ENCODE results near the gene GDF10. TPM values are rescaled to one million over a fixed set of nuclear protein-coding genes. Genes with fewer than 3 reads are reported as not detected.

GDF10 gene
- total and polyA plus RNA-seq, 9 of the 15 experiments (the other 6 are each of a cell fraction or from before 2014, with no cell fraction given), result 0.03 to 0.20 (median 0.11) TPM; not detected in 6

- TF ChIP-seq ZNF639 (CRISPR knock-in tag; conservative IDR thresholded peaks at IDR 0.05 in 1 of 2, IDR thresholded peaks at IDR 0.05 in 1 of 2) (peak in 1 of 2 experiments; percentile 34; a peak in 1 of 4 replicates), SIN3B (IDR thresholded peaks at IDR 0.05; ENCODE audit: low read depth) (no peak), MTA1 (IDR thresholded peaks at IDR 0.05; ENCODE audit: borderline replicate concordance) (0 out of 2 replicates have a peak, but pooled peaks have one; percentile 18), ZNF24 (IDR thresholded peaks at IDR 0.05) (no peak), HDAC1 (IDR thresholded peaks at IDR 0.05) (peak in 1 of 2 experiments; percentile 44; a peak in 1 of 4 replicates), ETV5 (CRISPR knock-in tag; IDR thresholded peaks at IDR 0.05; ENCODE audit: low read depth) (no peak), RFX1 (IDR thresholded peaks at IDR 0.05) (no peak), MLX (CRISPR knock-in tag; conservative IDR thresholded peaks at IDR 0.05) (no peak), RBM15 (IDR thresholded peaks at IDR 0.05; ENCODE audit: insufficient read depth, low read length) (no peak), DACH1 (IDR thresholded peaks at IDR 0.05; ENCODE audit: partially characterized antibody) (no peak), ZNF592 (IDR thresholded peaks at IDR 0.05) (peak; percentile 92), ZNF239 (CRISPR knock-in tag; IDR thresholded peaks at IDR 0.05) (0 out of 2 replicates have a peak, but pooled peaks have one; percentile 13), RNF2 (IDR thresholded peaks at IDR 0.05) (peak; percentile 46; the same call in 1 of the 2 replicates), NCOA2 (IDR thresholded peaks at IDR 0.05; ENCODE audit: partially characterized antibody in 2 of 2) (no peak), ZNF586 (CRISPR knock-in tag; conservative IDR thresholded peaks at IDR 0.05) (no peak), PHB (CRISPR knock-in tag; IDR thresholded peaks at IDR 0.05) (no peak), CREB1 (IDR thresholded peaks at IDR 0.05) (no peak), CREB1 (CRISPR knock-in tag; IDR thresholded peaks at IDR 0.05) (no peak), NFE2L1 (tag; IDR thresholded peaks at IDR 0.05; ENCODE audit: borderline replicate concordance, low read depth) (no peak), SETDB1 (IDR thresholded peaks at IDR 0.05; ENCODE audit: low read length) (no peak), TBP (optimal IDR thresholded peaks at IDR 0.05; ENCODE audit: low read depth, low read length) (peak; percentile 14), POLR3A (IDR thresholded peaks at IDR 0.05; ENCODE audit: borderline replicate concordance, extremely low read depth, insufficient read depth, insufficient read length) (no peak), FOSL1 (tag; conservative IDR thresholded peaks at IDR 0.05) (0 out of 2 replicates have a peak, but pooled peaks have one; percentile 18), TEAD1 (CRISPR knock-in tag; IDR thresholded peaks at IDR 0.05) (peak in 1 of 2 experiments; percentile 8; a peak in 1 of 4 replicates)
Observed at GRCh38 chr10:47326927-47327330, 26.9 kb downstream of the GDF10 start (continued).

Data from K562 (cell line).